ENCODE measurements around the gene SAE1. TPM values are rescaled to one million over a fixed set of nuclear protein-coding genes. Genes with fewer than 3 reads are reported as not detected.

SAE1 gene
- total RNA-seq, 6 experiments from 2014 or later: 18.8 to 33.2 (median 26.7) TPM

- Histone ChIP-seq H3K4me1 (no peaks in the 10 kb centered on the region), H3K36me3 (peaks cover 3 to 43% (median 15%) of the 10 kb centered on the region in 4 donors), H3K27ac (no peak overlapping the region), H3K27me3 (no peaks in the 10 kb centered on the region), H3K4me3 (no peak overlapping the region), H3K9me3 (no peaks in the 10 kb centered on the region)
- intact Hi-C loops (cut with DNase I): loop anchor here (5.0 to 10.0 kb wide), 2 partner anchors 99 to 101 kb away; no protein-coding TSS in a partner anchor
- TF ChIP-seq POLR2A (IDR thresholded peaks at IDR 0.05): no peak
- no peak for TF ChIP-seq CTCF (IDR thresholded peaks at IDR 0.05)
- ATAC-seq: no peak
- no peak for DNase-seq
- 77% methylated on average over 4 of the region's 5 CpGs for WGBS (ENCODE audit: insufficient coverage, low coverage, low lambda C conversion rate, missing lambda C conversion rate)
These were observed 15.2 kb downstream of the SAE1 start for GRCh38 chr19:47145639-47146486.

- TF ChIP-seq CTCF (IDR thresholded peaks at IDR 0.05) (no peak), POLR2A (IDR thresholded peaks at IDR 0.05) (no peak)
- intact Hi-C loops (cut with DNase I): loop anchor here (5.0 to 10.0 kb wide), 2 partner anchors 98 to 100 kb away; no protein-coding TSS in a partner anchor
- Histone ChIP-seq H3K27me3 (no peaks in the 10 kb centered on the region), H3K4me3 (no peak overlapping the region), H3K9me3 (no peaks in the 10 kb centered on the region), H3K36me3 (peaks cover 4 to 48% (median 15%) of the 10 kb centered on the region in 4 donors), H3K4me1 (peaks cover 0 to 9% (median 0%) of the 10 kb centered on the region in 4 donors), H3K27ac (no peak overlapping the region)
- WGBS (ENCODE audit: insufficient coverage, low coverage, low lambda C conversion rate, missing lambda C conversion rate): 75% methylated on average over 1 of the region's 2 CpGs
- DNase-seq: no peak
- no peak for ATAC-seq
These were observed 16.3 kb downstream of the SAE1 start for GRCh38 chr19:47146920-47147319.

GRCh38 chr19:47151627-47152026 is 21.0 kb downstream of the SAE1 start:
- ATAC-seq: peak in 2 of 4 donors; percentile 22 to 76
- intact Hi-C loops (cut with DNase I): no loop called here
- H3K27me3 ChIP-seq: no peaks in the 10 kb centered on the region
- H3K27ac ChIP-seq: no peak overlapping the region
- 60% methylated on average over 3 of the region's 3 CpGs for WGBS (ENCODE audit: insufficient coverage, low coverage, low lambda C conversion rate, missing lambda C conversion rate)
- H3K9me3 ChIP-seq: no peaks in the 10 kb centered on the region
- H3K36me3 ChIP-seq: peaks cover 0 to 55% (median 12%) of the 10 kb centered on the region in 4 donors
- TF ChIP-seq CTCF (IDR thresholded peaks at IDR 0.05): no peak
- no peak for TF ChIP-seq POLR2A (IDR thresholded peaks at IDR 0.05)
- DNase-seq: peak in 1 of 3 donors; percentile 55
- no peak overlapping the region for H3K4me3 ChIP-seq
- H3K4me1 ChIP-seq: peaks cover 0 to 9% (median 0%) of the 10 kb centered on the region in 4 donors

- H3K9me3 ChIP-seq: no peaks in the 10 kb centered on the region
- 81% methylated on average over 1 of the region's 1 CpG for WGBS (ENCODE audit: insufficient coverage, low coverage, low lambda C conversion rate, missing lambda C conversion rate)
- peaks cover 0 to 9% (median 0%) of the 10 kb centered on the region in 4 donors for H3K4me1 ChIP-seq
- DNase-seq (no peak), ATAC-seq (no peak)
- no peak overlapping the region for H3K4me3 ChIP-seq
- H3K27ac ChIP-seq: no peak overlapping the region
- intact Hi-C loops (cut with DNase I): no loop called here
- peaks cover 0 to 58% (median 13%) of the 10 kb centered on the region in 4 donors for H3K36me3 ChIP-seq
- TF ChIP-seq CTCF (IDR thresholded peaks at IDR 0.05) (no peak), POLR2A (IDR thresholded peaks at IDR 0.05) (no peak)
- no peaks in the 10 kb centered on the region for H3K27me3 ChIP-seq
These were observed 21.6 kb downstream of the SAE1 start for GRCh38 chr19:47152205-47152604.
